ENCODE results near the gene PNMT. TPM values are rescaled to one million over a fixed set of nuclear protein-coding genes. Genes with fewer than 3 reads are reported as not detected.

The PNMT gene
- polyA plus RNA-seq, 3 donors: not detected

- H3K4me1 ChIP-seq (ENCODE audit: control insufficient read depth in 1 of 2, insufficient read depth in 2 of 2, low read length in 2 of 2): peaks cover 32 to 43% of the 10 kb centered on the region in 2 donors
- intact Hi-C loops (cut with micrococcal nuclease): no loop called here
- WGBS (ENCODE audit: insufficient coverage): 57% methylated on average over 11 of the region's 13 CpGs
These were observed 35.9 kb upstream of the PNMT start for GRCh38 chr17:39632153-39632941.

More at GRCh38 chr17:39632153-39632941, 35.9 kb upstream of the PNMT start:
- H3K27ac ChIP-seq (ENCODE audit: low read depth in 1 of 2, low read length in 2 of 2): no peak overlapping the region
- peaks cover 41% of the 10 kb centered on the region for H3K4me1 Mint-ChIP-seq
- TF ChIP-seq CTCF (IDR thresholded peaks at IDR 0.05): no peak
- H3K36me3 ChIP-seq (replicated peaks in 1 of 2; ENCODE audit: control insufficient read depth in 1 of 2, insufficient read depth in 2 of 2, low read length in 2 of 2): no peaks in the 10 kb centered on the region
- H3K4me3 ChIP-seq (replicated peaks in 1 of 3; ENCODE audit: low read depth in 2 of 3, low read length in 3 of 3): no peak overlapping the region
- H3K9me3 ChIP-seq (replicated peaks in 1 of 2; ENCODE audit: control insufficient read depth in 1 of 2, insufficient read depth in 1 of 2, low read length in 2 of 2): no peaks in the 10 kb centered on the region
- H3K4me2 ChIP-seq (replicated peaks; ENCODE audit: extremely low read depth, low read length, poor library complexity, severe bottlenecking): no peak overlapping the region
- H2AFZ ChIP-seq (ENCODE audit: insufficient read depth, low read depth, low read length, poor library complexity, severe bottlenecking): no peak overlapping the region
- no peaks in the 10 kb centered on the region for H4K20me1 ChIP-seq (ENCODE audit: insufficient read depth, low read length)
- no peaks in the 10 kb centered on the region for H3K36me3 Mint-ChIP-seq
- DNase-seq: no peak
- H3K27ac Mint-ChIP-seq: no peak overlapping the region
- H3K27me3 ChIP-seq (ENCODE audit: control insufficient read depth in 2 of 2, insufficient read depth in 2 of 2, low read length in 2 of 2): peaks cover 1 to 18% of the 10 kb centered on the region in 2 donors
- H3K9me3 Mint-ChIP-seq: peaks cover 0 to 3% (median 0%) of the 10 kb centered on the region in 7 donors
- H3K79me2 ChIP-seq (ENCODE audit: insufficient read depth, low read length): peaks cover 6% of the 10 kb centered on the region
- peaks cover 25 to 29% (median 28%) of the 10 kb centered on the region in 3 donors for H3K27me3 Mint-ChIP-seq (ENCODE audit: low read depth in 3 of 3)
- no peak overlapping the region for H3K9ac ChIP-seq (ENCODE audit: insufficient read depth, low read length, poor library complexity, severe bottlenecking)
- H3K4me3 Mint-ChIP-seq: no peak overlapping the region

Data from CD14-positive monocyte (primary cell).